ENCODE data around the gene RAET1G.

- TF ChIP-seq, protein P1, sequence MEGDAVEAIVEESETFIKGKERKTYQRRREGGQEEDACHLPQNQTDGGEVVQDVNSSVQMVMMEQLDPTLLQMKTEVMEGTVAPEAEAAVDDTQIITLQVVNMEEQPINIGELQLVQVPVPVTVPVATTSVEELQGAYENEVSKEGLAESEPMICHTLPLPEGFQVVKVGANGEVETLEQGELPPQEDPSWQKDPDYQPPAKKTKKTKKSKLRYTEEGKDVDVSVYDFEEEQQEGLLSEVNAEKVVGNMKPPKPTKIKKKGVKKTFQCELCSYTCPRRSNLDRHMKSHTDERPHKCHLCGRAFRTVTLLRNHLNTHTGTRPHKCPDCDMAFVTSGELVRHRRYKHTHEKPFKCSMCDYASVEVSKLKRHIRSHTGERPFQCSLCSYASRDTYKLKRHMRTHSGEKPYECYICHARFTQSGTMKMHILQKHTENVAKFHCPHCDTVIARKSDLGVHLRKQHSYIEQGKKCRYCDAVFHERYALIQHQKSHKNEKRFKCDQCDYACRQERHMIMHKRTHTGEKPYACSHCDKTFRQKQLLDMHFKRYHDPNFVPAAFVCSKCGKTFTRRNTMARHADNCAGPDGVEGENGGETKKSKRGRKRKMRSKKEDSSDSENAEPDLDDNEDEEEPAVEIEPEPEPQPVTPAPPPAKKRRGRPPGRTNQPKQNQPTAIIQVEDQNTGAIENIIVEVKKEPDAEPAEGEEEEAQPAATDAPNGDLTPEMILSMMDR (IDR thresholded peaks at IDR 0.05) = no peak
- no peak for TF ChIP-seq POLR2A (IDR thresholded peaks at IDR 0.05)
Measured at GRCh38 chr6:149942461-149942829, 19.5 kb upstream of the RAET1G start.
